ENCODE measurements around the gene PARP3. TPM values are rescaled to one million over a fixed set of nuclear protein-coding genes. Genes with fewer than 3 reads are reported as not detected.

Gene PARP3
- total RNA-seq, 1 experiment from 2014 or later: 17.5 TPM

GRCh38 chr3:51937014-51937413 is 5.1 kb upstream of the PARP3 start:
- H4K20me1 ChIP-seq (ENCODE audit: insufficient read depth): 0 out of 2 replicates have a peak, but pooled peaks cover 4% of the 10 kb centered on the region
- H3K27me3 ChIP-seq (ENCODE audit: insufficient read depth, low read length): no peaks in the 10 kb centered on the region
- peaks cover 29 to 65% of the 10 kb centered on the region in 2 experiments for H3K36me3 ChIP-seq (ENCODE audit: control insufficient read depth in 1 of 2, insufficient read depth in 2 of 2, low read length in 2 of 2)
- H3K4me2 ChIP-seq (ENCODE audit: low read length): no peak overlapping the region
- TF ChIP-seq EZH2 (IDR thresholded peaks at IDR 0.05) (no peak), SP1 (IDR thresholded peaks at IDR 0.05; ENCODE audit: low read depth) (no peak), ELF1 (IDR thresholded peaks at IDR 0.05; ENCODE audit: borderline replicate concordance, low read depth) (no peak), POLR2A (IDR thresholded peaks at IDR 0.05; ENCODE audit: borderline replicate concordance, extremely low read depth, insufficient read depth, insufficient read length) (no peak)
- H3K9me2 ChIP-seq (ENCODE audit: insufficient read depth): no peaks in the 10 kb centered on the region
- H3K4me3 ChIP-seq (replicated peaks in 1 of 2; ENCODE audit: low read depth in 1 of 2, low read length in 2 of 2): no peak overlapping the region
- intact Hi-C loops (cut with micrococcal nuclease): no loop called here
- peaks cover 12% of the 10 kb centered on the region in 2 experiments for H3K4me1 ChIP-seq (ENCODE audit: control insufficient read depth in 1 of 2, insufficient read depth in 2 of 2, low read length in 2 of 2)
- H3K27ac ChIP-seq (ENCODE audit: low read depth, low read length): no peak overlapping the region
- no peak overlapping the region for H3K9ac ChIP-seq (ENCODE audit: low read length)
- ChIA-PET POLR2A (no interaction called here), RAD21 (ENCODE audit: low non-redundant PET in 1 of 2, low total read pairs in 2 of 2, uncharacterized antibody in 2 of 2, unreplicated experiment in 2 of 2) (no interaction called here), CTCF (no interaction called here)
- no peaks in the 10 kb centered on the region for H3K9me3 ChIP-seq (ENCODE audit: control insufficient read depth in 1 of 2, insufficient read depth in 1 of 2, low read depth in 1 of 2, low read length in 2 of 2)
- DNase-seq (ENCODE audit: low read depth, low spot score): no peak
- H3K79me2 ChIP-seq (ENCODE audit: insufficient read depth, low read length): peaks cover 51% of the 10 kb centered on the region
- no TSS peak for BruUV-seq (replicated peaks)
- no peak overlapping the region for H2AFZ ChIP-seq (ENCODE audit: low read depth, low read length, poor library complexity, severe bottlenecking)
- no peak for ATAC-seq

GRCh38 chr3:51937611-51938450 is 4.3 kb upstream of the PARP3 start:
- 0 out of 2 replicates have a peak, but pooled peaks cover 4% of the 10 kb centered on the region for H4K20me1 ChIP-seq (ENCODE audit: insufficient read depth)
- CTCF ChIA-PET: no interaction called here
- H3K27ac ChIP-seq (ENCODE audit: low read depth, low read length): no peak overlapping the region
- TF ChIP-seq SRF (IDR thresholded peaks at IDR 0.05; ENCODE audit: low read depth) (no peak), EGR1 (IDR thresholded peaks at IDR 0.05; ENCODE audit: low read depth) (no peak), FOSL1 (IDR thresholded peaks at IDR 0.05; ENCODE audit: low read depth) (no peak), EZH2phosphoT487 (IDR thresholded peaks at IDR 0.05; ENCODE audit: borderline replicate concordance) (no peak), MAX (IDR thresholded peaks at IDR 0.05) (no peak), REST (IDR thresholded peaks at IDR 0.05; ENCODE audit: low read depth) (no peak), SIN3A (IDR thresholded peaks at IDR 0.05; ENCODE audit: low read depth) (no peak), RAD21 (IDR thresholded peaks at IDR 0.05; ENCODE audit: low read depth) (no peak), ATF3 (IDR thresholded peaks at IDR 0.05) (no peak), CEBPB (IDR thresholded peaks at IDR 0.05; ENCODE audit: low read depth) (no peak), TCF7L2 (IDR thresholded peaks at IDR 0.05; ENCODE audit: borderline replicate concordance, extremely low read depth, insufficient read depth, insufficient read length) (no peak), ZFX (IDR thresholded peaks at IDR 0.05) (no peak), ELF1 (IDR thresholded peaks at IDR 0.05; ENCODE audit: borderline replicate concordance, low read depth) (no peak), CBX3 (IDR thresholded peaks at IDR 0.05; ENCODE audit: low read depth) (no peak), SP1 (IDR thresholded peaks at IDR 0.05; ENCODE audit: low read depth) (no peak), JUND (IDR thresholded peaks at IDR 0.05) (no peak)
- H3K79me2 ChIP-seq (ENCODE audit: insufficient read depth, low read length): peaks cover 51% of the 10 kb centered on the region
- RAD21 ChIA-PET (ENCODE audit: low non-redundant PET in 1 of 2, low total read pairs in 2 of 2, uncharacterized antibody in 2 of 2, unreplicated experiment in 2 of 2): no interaction called here
- no peak overlapping the region for H3K4me2 ChIP-seq (ENCODE audit: low read length)
- POLR2A ChIA-PET: no interaction called here
- H3K27me3 ChIP-seq (ENCODE audit: insufficient read depth, low read length): no peaks in the 10 kb centered on the region
- no peak overlapping the region for H3K4me3 ChIP-seq (replicated peaks in 1 of 2; ENCODE audit: low read depth in 1 of 2, low read length in 2 of 2)
- no peak overlapping the region for H2AFZ ChIP-seq (ENCODE audit: low read depth, low read length, poor library complexity, severe bottlenecking)
- intact Hi-C loops (cut with micrococcal nuclease): no loop called here
- H3K36me3 ChIP-seq (ENCODE audit: control insufficient read depth in 1 of 2, insufficient read depth in 2 of 2, low read length in 2 of 2): peaks cover 28 to 61% of the 10 kb centered on the region in 2 experiments
- ATAC-seq (no peak), DNase-seq (ENCODE audit: low read depth, low spot score) (no peak)
- H3K9me2 ChIP-seq (ENCODE audit: insufficient read depth): no peaks in the 10 kb centered on the region
- H3K4me1 ChIP-seq (ENCODE audit: control insufficient read depth in 1 of 2, insufficient read depth in 2 of 2, low read length in 2 of 2): peaks cover 15 to 19% of the 10 kb centered on the region in 2 experiments
- no peak overlapping the region for H3K9ac ChIP-seq (ENCODE audit: low read length)
- no peaks in the 10 kb centered on the region for H3K9me3 ChIP-seq (ENCODE audit: control insufficient read depth in 1 of 2, insufficient read depth in 1 of 2, low read depth in 1 of 2, low read length in 2 of 2)
- no TSS peak for BruUV-seq (replicated peaks)
